Natural killer cell (primary cell): Measurements from ENCODE around the gene FAR1. TPM values are rescaled to one million over a fixed set of nuclear protein-coding genes. Genes with fewer than 3 reads are reported as not detected.
"Not testable (repeated sequence)": the region's sequence is repeated elsewhere in the genome, so short reads cannot be mapped to it uniquely, and the experiment has no call there.

Source experiments
- ATAC-seq, 3 donors: fragments of 150-1000 bp in 2 of 3; fragments of 200-7000 bp in 1 of 3; cut with Tn5 transposase; 1 replicate in 1 of 3; 2 replicates in 2 of 3; pipeline ENCODE4 v1.10.0; 2021; ENCODE audit warnings: mild to moderate bottlenecking in 2 of 3, moderate library complexity in 2 of 3
- DNase-seq, 2 donors: peaks; one replicate each; pipeline versions ENCODE4 v3.0.0 to v3.0.0-alpha.2; 2013 to 2021; ENCODE audit warnings: mixed read lengths in 1 of 2
- H3K27ac ChIP-seq: one replicate; pipeline ENCODE4 v1.5.1; 2013; ENCODE audit warnings: mild to moderate bottlenecking, low read length
- H3K27me3 ChIP-seq: one replicate; pipeline ENCODE4 v1.6.1; 2013; ENCODE audit warnings: low read length; ENCODE audit not compliant: control insufficient read depth, insufficient read depth
- H3K36me3 ChIP-seq: one replicate; pipeline ENCODE4 v1.6.1; 2013; ENCODE audit warnings: low read length; ENCODE audit not compliant: control insufficient read depth, insufficient read depth
- H3K4me1 ChIP-seq: one replicate; pipeline ENCODE4 v1.6.1; 2013; ENCODE audit warnings: low read length; ENCODE audit not compliant: control insufficient read depth, insufficient read depth
- H3K4me3 ChIP-seq: one replicate; pipeline ENCODE4 v1.5.1; 2013; ENCODE audit warnings: low read length
- H3K9me3 ChIP-seq: one replicate; pipeline ENCODE4 v1.6.1; 2013; ENCODE audit warnings: low read length; ENCODE audit not compliant: control insufficient read depth, insufficient read depth
- H3K27ac Mint-ChIP-seq, 2 donors: one replicate each; pipeline ENCODE4 v1.8.0; 2022; ENCODE audit warnings: mild to moderate bottlenecking in 2 of 2, mixed read lengths in 2 of 2, moderate library complexity in 1 of 2
- H3K27me3 Mint-ChIP-seq, 2 donors: one replicate each; pipeline ENCODE4 v1.8.0; 2022; ENCODE audit warnings: low read depth in 2 of 2, mixed read lengths in 2 of 2
- H3K36me3 Mint-ChIP-seq: one replicate; pipeline ENCODE4 v1.8.0; 2022; ENCODE audit warnings: mixed read lengths
- H3K4me1 Mint-ChIP-seq, 2 donors: one replicate each; pipeline ENCODE4 v1.8.0; 2022; ENCODE audit warnings: mixed read lengths in 2 of 2
- H3K4me3 Mint-ChIP-seq: one replicate; pipeline ENCODE4 v1.8.0; 2022; ENCODE audit warnings: mild to moderate bottlenecking, moderate library complexity, mixed read lengths
- H3K9me3 Mint-ChIP-seq, 2 donors: one replicate each; pipeline ENCODE4 v1.8.0; 2022; ENCODE audit warnings: mixed read lengths in 2 of 2
- CTCF ChIP-seq: fragments of 200-600 bp; IDR thresholded peaks from one replicate; pipeline ENCODE4 v1.8.0; 2022; ENCODE audit warnings: antibody characterized with exemption
- WGBS: methylation state at CpG from one replicate; pipeline ENCODE4 v1.1.7; 2013; ENCODE audit warnings: missing lambda C conversion rate; ENCODE audit not compliant: insufficient coverage; 5-methylcytosine and 5-hydroxymethylcytosine counted together
- intact Hi-C: fragments of 100-400 bp; cut with micrococcal nuclease; formaldehyde crosslinking; loops from one replicate; pipeline ENCODE4 v1.14.2; 2022
- total RNA-seq, 4 donors: library from RNA; stranded (reverse); fragments of 120-200 nt in 1 of 4; gene quantifications; one replicate each; pipeline versions ENCODE4 v1.2.3 to v1.2.4, GENCODE V29; 2013 to 2022

The FAR1 gene
- total RNA-seq, 3 donors from 2014 or later (not counting 1 experiment from before 2014, with no cell fraction given) = 59.5 to 74.7 (median 74.6) TPM

- Mint-ChIP-seq H3K27me3 (peaks cover 10 to 28% of the 10 kb centered on the region in 2 donors), H3K4me3 (no peak overlapping the region), H3K27ac (no peak overlapping the region), H3K4me1 (no peaks in the 10 kb centered on the region), H3K9me3 (peaks cover 0 to 1% of the 10 kb centered on the region in 2 donors), H3K36me3 (peaks cover 10% of the 10 kb centered on the region)
- Histone ChIP-seq H3K27ac (no peak overlapping the region), H3K36me3 (no peaks in the 10 kb centered on the region), H3K27me3 (peaks cover under 1% of the 10 kb centered on the region), H3K4me1 (no peaks in the 10 kb centered on the region), H3K4me3 (no peak overlapping the region), H3K9me3 (no peaks in the 10 kb centered on the region)
- intact Hi-C loops = no loop called here
- TF ChIP-seq CTCF = no peak
- ATAC-seq (no peak), DNase-seq (no peak)
- WGBS = 71% methylated on average over 2 of the region's 3 CpGs
Measured at GRCh38 chr11:13647391-13647790, 21.1 kb upstream of the FAR1 start.

GRCh38 chr11:13649619-13650018 is 18.8 kb upstream of the FAR1 start:
- intact Hi-C loops = no loop called here
- Mint-ChIP-seq H3K27ac (no peak overlapping the region), H3K36me3 (peaks cover 14% of the 10 kb centered on the region), H3K27me3 (peaks cover 22 to 35% of the 10 kb centered on the region in 2 donors), H3K4me1 (no peaks in the 10 kb centered on the region), H3K9me3 (peaks cover 0 to 2% of the 10 kb centered on the region in 2 donors), H3K4me3 (no peak overlapping the region)
- H3K4me1 ChIP-seq = no peaks in the 10 kb centered on the region
- H3K4me3 ChIP-seq = no peak overlapping the region
- DNase-seq (no peak), ATAC-seq (no peak)
- H3K36me3 ChIP-seq = no peaks in the 10 kb centered on the region
- H3K27me3 ChIP-seq = no peaks in the 10 kb centered on the region
- H3K9me3 ChIP-seq = no peaks in the 10 kb centered on the region
- TF ChIP-seq CTCF = no peak
- WGBS = no CpG with 5 or more reads among the region's 4 CpGs
- H3K27ac ChIP-seq = no peak overlapping the region

GRCh38 chr11:13651515-13651914 is 17.0 kb upstream of the FAR1 start:
- H3K4me3 ChIP-seq, ATAC-seq, DNase-seq, H3K9me3 Mint-ChIP-seq, H3K27ac Mint-ChIP-seq, H3K4me1 Mint-ChIP-seq, intact Hi-C loops, H3K4me1 ChIP-seq, H3K36me3 ChIP-seq, H3K27me3 ChIP-seq, H3K9me3 ChIP-seq, H3K4me3 Mint-ChIP-seq, H3K27ac ChIP-seq: not testable (repeated sequence)
- peaks cover 14% of the 10 kb centered on the region for H3K36me3 Mint-ChIP-seq
- WGBS = 79% methylated on average over 6 of the region's 6 CpGs
- peaks cover 22 to 50% of the 10 kb centered on the region in 2 donors for H3K27me3 Mint-ChIP-seq

GRCh38 chr11:13661074-13661623 is 7.3 kb upstream of the FAR1 start:
- DNase-seq (no peak), ATAC-seq (no peak)
- no peak overlapping the region for H3K4me3 Mint-ChIP-seq
- Histone ChIP-seq H3K27me3 (no peaks in the 10 kb centered on the region), H3K9me3 (peaks cover 18% of the 10 kb centered on the region), H3K4me3 (no peak overlapping the region), H3K27ac (no peak overlapping the region), H3K36me3 (no peaks in the 10 kb centered on the region), H3K4me1 (no peaks in the 10 kb centered on the region)
- peaks cover 9% of the 10 kb centered on the region for H3K36me3 Mint-ChIP-seq
- no peak overlapping the region for H3K27ac Mint-ChIP-seq
- peaks cover 7 to 12% of the 10 kb centered on the region in 2 donors for H3K9me3 Mint-ChIP-seq
- WGBS = 54% methylated on average over 2 of the region's 2 CpGs
- intact Hi-C loops = no loop called here
- H3K4me1 Mint-ChIP-seq = no peaks in the 10 kb centered on the region
- H3K27me3 Mint-ChIP-seq = peaks cover 11 to 12% of the 10 kb centered on the region in 2 donors
- no peak for TF ChIP-seq CTCF
